HEK293 (cell line): Measurements from ENCODE around the gene TMC5.

Experiments used
- CTCF ChIP-seq: fragments of 450-650 bp; formaldehyde crosslinking; IDR thresholded peaks from 2 replicates; pipeline ENCODE4 v1.5.1; 2016; ENCODE audit warnings: missing biosample characterization, missing genetic modification characterization
- ZBTB26 ChIP-seq: fragments of 450-650 bp; formaldehyde crosslinking; optimal IDR thresholded peaks from 2 replicates; pipeline ENCODE3; 2016; ENCODE audit warnings: missing biosample characterization, mild to moderate bottlenecking, missing genetic modification characterization
- ZNF560 ChIP-seq: fragments of 450-650 bp; formaldehyde crosslinking; IDR thresholded peaks from 2 replicates; pipeline ENCODE4 v1.5.1; 2017; ENCODE audit warnings: missing biosample characterization, missing genetic modification characterization, borderline replicate concordance

GRCh38 chr16:19424478-19424877 is 6.8 kb downstream of the TMC5 start:
- TF ChIP-seq CTCF (tag by site-specific recombination) (no peak), ZNF560 (tag by site-specific recombination) (no peak), ZBTB26 (tag by site-specific recombination) (no peak)
